AG04450 (cell line): Measurements from ENCODE around the gene LALBA. TPM values are rescaled to one million over a fixed set of nuclear protein-coding genes. Genes with fewer than 3 reads are reported as not detected.

Source experiments
- CTCF ChIA-PET: fragments of 300-600, 350-600 bp; formaldehyde crosslinking; extraction: SDS; loops from one replicate; lab custom pipeline; 2022; ENCODE audit warnings: antibody characterized with exemption, inconsistent platforms; lab: Charles Lee
- POLR2A ChIA-PET: fragments of 350-600 bp; formaldehyde crosslinking; extraction: SDS; loops from one replicate; lab custom pipeline; 2021; ENCODE audit warnings: antibody characterized with exemption, inconsistent platforms; lab: Yijun Ruan, JAX
- DNase-seq: peaks from one replicate; pipeline ENCODE4 v3.0.0-alpha.2; 2011; ENCODE audit warnings: low read depth, low spot score
- H3K27ac ChIP-seq: one replicate; pipeline ENCODE4 v1.5.1; 2012; ENCODE audit warnings: low read depth, low read length, control low read depth
- H3K27me3 ChIP-seq: one replicate; pipeline ENCODE4 v1.6.0; 2012; ENCODE audit warnings: low read length; ENCODE audit not compliant: control insufficient read depth, insufficient read depth
- H3K4me3 ChIP-seq: 2 replicates; pipeline ENCODE4 v1.5.1; 2011; ENCODE audit warnings: mild to moderate bottlenecking, low read depth, low read length, control low read depth
- H3K9me3 ChIP-seq: 2 replicates; pipeline ENCODE4 v1.5.1; 2012; ENCODE audit warnings: low read length; ENCODE audit not compliant: control insufficient read depth, insufficient read depth
- CTCF ChIP-seq: IDR thresholded peaks from 2 replicates; pipeline ENCODE4 v1.5.1; 2011; ENCODE audit warnings: low read depth, low read length, control low read depth, inconsistent platforms
- polyA minus RNA-seq: library from RNA; depleted of rRNA, polyadenylated mRNA; stranded (reverse); fragments of >200 nt; gene quantifications from 2 replicates; pipeline ENCODE4 v1.2.3, GENCODE V29; 2011; rRNA and poly(A)+ RNA removed
- polyA plus RNA-seq: library from polyadenylated mRNA; depleted of rRNA; stranded (reverse); fragments of >200 nt; gene quantifications from 2 replicates; pipeline ENCODE4 v1.2.3, GENCODE V29; 2011; rRNA removed

The LALBA gene
- not detected in 2 replicates for polyA plus RNA-seq
- not detected in 2 replicates for polyA minus RNA-seq

GRCh38 chr12:48569946-48570345 lies at the start of gene LALBA:
TSS of gene LALBA (minus strand) at chr12:48570046. CDS start at chr12:48570020, 26 bp downstream.
- Histone ChIP-seq H3K4me3 (no peak within 1 kb of the TSS), H3K27me3 (peaks cover 2% of the 10 kb centered on the region), H3K9me3 (no peaks in the 10 kb centered on the region), H3K27ac (no peak within 1 kb of the TSS)
- CTCF ChIA-PET: interaction anchor here (2.2 kb wide), 1 partner anchor 48 kb away, joined by 6 read pairs; no protein-coding TSS in a partner anchor
- POLR2A ChIA-PET: no interaction called here
- DNase-seq: no peak
- no peak for TF ChIP-seq CTCF

- H3K27ac ChIP-seq: no peak overlapping the region
- no peaks in the 10 kb centered on the region for H3K9me3 ChIP-seq
- ChIA-PET CTCF (interaction anchor here (0.6 to 6.8 kb wide), 32 partner anchors 9 to 903 kb away, joined by 3 to 159 read pairs (median 4); partner anchors contain the start of genes ASB8, CCDC184 and LALBA), POLR2A (no interaction called here)
- H3K4me3 ChIP-seq: no peak overlapping the region
- DNase-seq: peak; percentile 26
- H3K27me3 ChIP-seq: peaks cover 5% of the 10 kb centered on the region
- TF ChIP-seq CTCF: peak; percentile 99
These were observed 48.7 kb upstream of the LALBA start for GRCh38 chr12:48618541-48618940.

- DNase-seq: no peak
These were observed 45.8 kb upstream of the LALBA start for GRCh38 chr12:48615681-48616080.

GRCh38 chr12:48613321-48613720 lies 43.5 kb upstream of the LALBA start:
- Histone ChIP-seq H3K27me3 (no peaks in the 10 kb centered on the region), H3K27ac (no peak overlapping the region), H3K9me3 (no peaks in the 10 kb centered on the region), H3K4me3 (no peak overlapping the region)
- CTCF ChIA-PET: no interaction called here
- no peak for DNase-seq
- POLR2A ChIA-PET: no interaction called here
- TF ChIP-seq CTCF: no peak

More at GRCh38 chr12:48615681-48616080, 45.8 kb upstream of the LALBA start:
- no peak overlapping the region for H3K4me3 ChIP-seq
- no peaks in the 10 kb centered on the region for H3K9me3 ChIP-seq
- TF ChIP-seq CTCF: no peak
- H3K27me3 ChIP-seq: peaks cover 3% of the 10 kb centered on the region
- H3K27ac ChIP-seq: no peak overlapping the region
- POLR2A ChIA-PET: no interaction called here
- CTCF ChIA-PET: interaction anchor here (6.8 kb wide), 1 partner anchor 72 kb away, joined by 159 read pairs; no protein-coding TSS in a partner anchor

- Histone ChIP-seq H3K27ac (no peak overlapping the region), H3K9me3 (no peaks in the 10 kb centered on the region; the same call in 1 of the 2 replicates), H3K27me3 (peaks cover 20% of the 10 kb centered on the region), H3K4me3 (no peak overlapping the region)
- CTCF ChIA-PET: no interaction called here
- POLR2A ChIA-PET: no interaction called here
- DNase-seq: no peak
- TF ChIP-seq CTCF: no peak
These were observed 32.5 kb upstream of the LALBA start for GRCh38 chr12:48602192-48602989.
